GM18499 (cell line): ENCODE data around the gene TRIM2.

Experiments used
- ATAC-seq: cut with Tn5 transposase; IDR thresholded peaks from one replicate; pipeline ENCODE4 v1.9.1; 2021; ENCODE audit warnings: moderate number of reproducible peaks; ENCODE audit not compliant: insufficient read depth, unreplicated experiment

Gene TRIM2

DNA sequence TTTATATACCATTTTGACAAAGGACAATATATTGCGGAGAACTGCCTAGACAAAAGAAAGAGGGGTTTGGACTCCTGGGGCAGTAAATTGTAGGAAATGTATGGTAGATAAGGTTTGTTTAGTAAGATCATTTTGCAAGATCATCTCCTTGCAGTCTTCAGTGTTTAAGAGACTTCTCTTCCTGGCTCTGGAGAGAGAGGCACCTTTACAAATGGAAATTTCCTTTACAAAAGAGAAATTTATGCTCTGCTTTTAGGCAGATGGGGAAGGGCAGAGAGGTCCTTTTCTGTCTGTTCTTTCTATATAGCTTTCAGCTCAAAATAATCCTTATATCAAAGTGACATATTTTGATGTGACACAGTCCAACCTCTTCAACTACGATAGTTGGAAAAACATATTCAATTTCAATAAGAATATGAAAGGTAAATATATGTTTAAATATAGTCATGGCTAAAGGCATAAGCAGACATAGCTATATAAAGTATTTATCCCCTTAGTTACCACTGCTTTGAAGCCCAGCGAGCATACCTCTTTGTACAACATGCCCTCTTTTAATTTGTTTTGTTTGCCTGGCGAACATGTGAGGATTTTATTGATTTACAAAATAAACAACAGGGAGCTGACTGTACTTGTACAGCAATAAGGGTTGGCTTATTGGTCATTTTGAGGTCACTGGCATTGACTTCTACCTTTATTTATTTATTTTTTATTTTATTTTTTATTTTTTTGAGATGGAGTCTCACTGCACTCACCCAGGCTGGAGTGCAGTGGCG is 65.2 kb downstream of the TRIM2 start:
- ATAC-seq: no peak

DNA sequence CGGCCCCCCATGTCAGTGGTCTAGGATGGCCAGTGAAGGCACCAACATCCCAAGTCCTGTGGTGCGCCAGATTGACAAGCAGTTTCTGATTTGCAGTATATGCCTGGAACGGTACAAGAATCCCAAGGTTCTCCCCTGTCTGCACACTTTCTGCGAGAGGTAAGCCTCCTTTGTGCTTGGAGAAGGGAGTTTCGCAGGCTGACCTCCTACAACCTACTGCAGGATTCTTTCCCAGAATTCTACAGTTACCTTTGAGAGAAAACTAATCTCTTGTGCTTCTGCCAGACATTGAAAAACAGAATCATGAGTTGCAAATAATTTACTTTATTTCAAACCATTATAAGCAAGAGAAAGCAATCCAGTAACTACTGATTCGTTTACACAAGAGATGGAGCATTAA is 66.1 kb downstream of the TRIM2 start:
- no peak for ATAC-seq

DNA sequence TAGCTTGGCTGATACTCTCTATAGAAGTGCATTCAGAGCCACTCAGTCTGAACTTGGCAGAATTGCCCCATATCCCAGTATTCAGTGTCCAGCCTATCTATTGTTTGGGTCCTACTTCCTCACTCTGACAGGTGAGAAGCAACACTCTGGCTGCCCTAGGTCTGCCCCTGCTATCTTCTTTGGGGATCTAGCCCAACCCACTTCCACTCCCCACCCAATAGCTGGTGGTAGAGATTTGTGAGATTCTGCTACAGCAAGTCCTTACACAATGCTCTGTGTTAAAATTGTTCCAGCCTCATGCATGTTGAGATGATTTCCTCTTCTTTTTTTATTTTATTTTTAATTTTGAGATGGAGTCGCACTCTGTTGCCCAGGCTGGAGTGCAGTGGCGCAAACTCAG is 67.6 kb downstream of the TRIM2 start:
- ATAC-seq: no peak

DNA sequence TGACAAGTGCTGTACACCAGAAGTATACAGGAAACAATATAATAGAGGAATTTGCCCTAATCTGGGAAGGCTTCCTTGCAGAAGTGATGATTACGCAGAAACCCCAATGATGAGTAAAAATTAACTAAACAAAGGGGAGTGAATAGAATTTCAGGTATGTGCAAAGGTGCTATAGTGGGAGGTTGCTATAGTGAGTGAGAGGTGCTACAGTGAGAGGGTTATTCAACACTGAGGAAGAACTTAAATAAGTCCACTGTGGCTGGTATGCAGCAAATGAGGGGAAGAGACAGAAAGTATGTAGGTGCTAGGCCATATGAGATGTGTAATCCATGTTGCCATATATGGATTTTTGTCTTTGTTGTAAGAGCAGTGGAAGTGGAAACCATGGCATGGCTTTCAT is 69.5 kb downstream of the TRIM2 start:
- no peak for ATAC-seq

DNA sequence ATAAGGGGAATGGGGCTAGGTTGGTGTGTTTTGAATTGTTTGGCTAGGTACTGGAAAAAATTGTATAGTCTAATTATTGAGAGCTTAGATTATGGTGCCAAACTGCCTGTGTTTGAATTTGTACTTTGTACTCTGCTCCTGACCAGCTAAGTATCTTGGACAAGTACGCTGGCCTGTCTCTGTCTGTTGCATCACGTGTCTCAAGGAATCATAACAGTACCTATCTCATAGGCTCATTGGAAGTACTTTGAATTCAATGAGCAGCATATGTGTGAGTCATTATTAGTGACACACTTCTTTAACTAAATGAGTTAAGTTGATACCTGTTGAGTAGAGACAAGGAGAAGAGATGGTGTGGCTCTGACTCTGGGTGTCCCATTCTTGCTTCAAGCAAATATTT is 70.7 kb downstream of the TRIM2 start:
- no peak for ATAC-seq

DNA sequence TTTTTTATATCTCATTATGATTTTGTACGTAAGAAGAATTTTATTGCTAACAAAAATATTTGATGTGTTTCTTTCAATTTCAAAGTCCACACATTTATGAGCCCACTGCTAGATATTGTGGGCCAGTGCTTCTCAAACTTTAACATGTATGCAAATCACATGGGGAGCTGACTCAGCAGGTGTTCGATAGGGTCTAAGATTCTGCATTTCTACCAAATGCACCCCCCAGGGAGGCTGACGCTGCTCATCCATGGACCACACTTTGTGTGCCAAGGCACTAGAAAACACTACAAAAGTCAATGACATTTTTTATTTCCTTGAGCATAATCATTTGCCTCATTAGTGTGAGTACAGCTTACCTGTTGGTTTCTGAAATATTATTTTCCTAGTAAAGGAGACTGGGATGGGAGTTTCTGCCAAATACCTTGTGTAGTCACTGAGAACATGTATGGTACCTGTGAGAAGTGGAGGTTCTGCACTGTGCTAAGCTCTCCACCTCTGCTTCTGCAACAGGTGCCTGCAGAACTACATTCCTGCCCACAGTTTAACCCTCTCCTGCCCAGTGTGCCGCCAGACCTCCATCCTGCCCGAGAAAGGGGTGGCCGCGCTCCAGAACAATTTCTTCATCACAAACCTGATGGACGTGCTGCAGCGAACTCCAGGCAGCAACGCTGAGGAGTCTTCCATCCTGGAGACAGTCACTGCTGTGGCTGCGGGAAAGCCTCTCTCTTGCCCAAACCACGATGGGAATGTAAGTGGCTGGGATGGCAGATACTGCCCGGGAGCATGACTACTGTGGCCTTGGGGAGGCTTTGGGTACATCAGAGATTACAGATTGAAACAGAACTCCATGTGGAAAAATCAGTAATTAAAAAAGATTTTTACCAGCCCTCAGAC is 71.4 kb downstream of the TRIM2 start:
- no peak for ATAC-seq

DNA sequence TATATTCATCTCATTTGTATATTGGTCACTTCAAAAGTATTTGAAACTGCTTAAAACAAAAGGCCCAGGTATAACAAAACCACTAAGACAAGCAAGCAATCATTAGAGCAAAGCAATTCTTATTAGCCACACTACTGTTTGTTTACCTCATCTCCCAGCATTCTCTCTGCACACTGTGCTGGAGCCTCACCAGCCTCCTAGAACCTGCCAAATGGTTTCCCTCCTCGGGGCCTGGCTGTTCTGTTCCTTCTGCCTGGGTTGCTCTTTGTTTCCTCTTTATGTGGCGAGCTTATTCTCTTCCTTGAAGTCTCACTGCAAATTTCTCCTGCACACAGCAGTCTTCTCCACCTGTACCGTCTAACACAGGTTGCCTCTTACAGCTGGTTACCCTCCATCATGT is 72.7 kb downstream of the TRIM2 start:
- ATAC-seq: no peak

DNA sequence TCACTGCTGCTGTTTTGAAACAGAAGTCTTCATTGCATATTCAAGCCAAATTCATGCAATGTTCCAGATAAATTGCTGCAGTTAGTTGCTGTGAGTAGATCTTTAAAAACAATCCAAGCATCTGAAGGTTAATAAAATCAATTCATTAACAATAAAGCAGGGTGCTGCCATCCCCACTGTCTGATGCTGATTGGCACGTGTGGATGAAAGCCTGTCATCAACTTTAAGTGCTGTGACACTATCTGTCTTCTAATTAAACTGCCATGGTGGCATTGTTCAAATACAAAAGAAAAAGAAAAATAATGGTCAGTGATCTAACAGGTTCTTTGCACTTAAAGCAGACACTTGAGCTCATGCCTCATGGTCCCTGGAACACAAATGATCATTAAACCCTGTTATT is 77.2 kb downstream of the TRIM2 start:
- no peak for ATAC-seq

DNA sequence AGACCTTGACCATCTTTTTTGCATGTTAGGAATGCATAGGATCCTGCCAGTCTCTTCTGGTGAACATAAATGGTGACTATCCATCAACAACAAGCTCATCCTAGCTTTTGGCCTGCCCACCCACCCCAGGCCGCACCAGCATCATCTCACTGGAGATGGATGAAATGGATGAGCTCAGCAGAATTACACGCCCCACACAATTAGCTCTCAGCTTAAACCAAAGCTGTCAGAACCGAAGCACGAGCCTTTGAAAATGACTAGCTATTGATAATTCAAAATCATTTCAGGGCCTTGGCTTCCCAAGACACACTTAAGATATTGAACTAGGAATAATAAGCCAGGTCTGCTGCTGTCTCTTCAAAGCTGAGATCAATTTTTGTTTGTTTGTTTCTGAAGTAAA is 77.8 kb downstream of the TRIM2 start:
- ATAC-seq: no peak

DNA sequence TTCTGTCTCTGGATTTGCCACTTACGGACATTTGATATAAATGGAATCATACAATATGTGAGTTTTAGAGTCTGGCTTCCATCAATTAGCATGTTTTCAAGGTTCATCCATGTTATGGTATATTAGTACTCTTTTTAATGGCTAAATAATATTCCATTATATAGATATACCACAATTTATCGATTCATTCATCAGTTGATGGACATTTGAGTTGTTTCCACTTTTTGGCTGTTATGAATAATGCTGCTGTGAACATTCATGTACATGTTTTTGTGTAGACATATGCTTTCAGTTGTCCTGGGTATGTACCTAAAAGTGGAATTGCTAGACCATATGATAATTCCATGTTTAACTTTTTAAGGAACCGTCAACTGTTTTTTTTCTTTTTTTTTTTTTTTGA is 79.0 kb downstream of the TRIM2 start:
- no peak for ATAC-seq

DNA sequence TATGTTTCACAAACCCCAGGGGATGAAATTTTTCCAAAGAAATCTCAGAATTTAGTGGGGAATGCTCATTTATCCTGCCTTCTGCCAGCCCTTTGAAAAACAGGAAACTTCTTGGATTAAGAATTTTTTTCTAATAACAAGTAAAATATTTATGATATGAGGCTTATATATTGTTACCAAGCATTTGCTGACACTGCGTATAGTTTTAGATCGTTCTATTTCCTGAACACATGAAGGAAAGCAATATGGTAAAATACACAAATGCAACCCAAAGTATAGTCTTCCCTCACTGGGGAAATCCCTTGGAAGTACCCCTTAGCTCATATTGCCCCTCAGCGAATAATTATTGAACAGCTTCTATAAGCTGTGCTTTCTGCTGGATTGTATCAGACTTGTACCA is 85.9 kb downstream of the TRIM2 start:
- ATAC-seq: no peak

DNA sequence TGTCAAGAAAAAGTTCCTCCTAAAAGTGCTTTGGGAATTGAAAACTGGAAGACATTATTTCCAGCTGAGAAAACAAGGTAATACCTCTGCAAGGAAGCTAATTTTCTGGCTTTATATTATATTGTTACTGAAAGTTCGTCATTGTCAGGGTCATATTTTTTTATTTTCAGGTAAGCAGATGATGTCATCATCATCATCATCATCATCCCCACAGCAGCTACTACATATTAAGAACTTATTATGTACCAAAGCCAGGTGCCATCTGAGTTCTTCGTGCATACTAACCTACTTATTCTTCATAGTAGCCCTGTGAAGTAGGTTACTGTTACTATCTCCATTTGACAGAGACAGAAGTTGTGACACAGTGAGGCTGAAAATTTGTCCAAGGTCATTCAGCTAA is 87.3 kb downstream of the TRIM2 start:
- no peak for ATAC-seq

DNA sequence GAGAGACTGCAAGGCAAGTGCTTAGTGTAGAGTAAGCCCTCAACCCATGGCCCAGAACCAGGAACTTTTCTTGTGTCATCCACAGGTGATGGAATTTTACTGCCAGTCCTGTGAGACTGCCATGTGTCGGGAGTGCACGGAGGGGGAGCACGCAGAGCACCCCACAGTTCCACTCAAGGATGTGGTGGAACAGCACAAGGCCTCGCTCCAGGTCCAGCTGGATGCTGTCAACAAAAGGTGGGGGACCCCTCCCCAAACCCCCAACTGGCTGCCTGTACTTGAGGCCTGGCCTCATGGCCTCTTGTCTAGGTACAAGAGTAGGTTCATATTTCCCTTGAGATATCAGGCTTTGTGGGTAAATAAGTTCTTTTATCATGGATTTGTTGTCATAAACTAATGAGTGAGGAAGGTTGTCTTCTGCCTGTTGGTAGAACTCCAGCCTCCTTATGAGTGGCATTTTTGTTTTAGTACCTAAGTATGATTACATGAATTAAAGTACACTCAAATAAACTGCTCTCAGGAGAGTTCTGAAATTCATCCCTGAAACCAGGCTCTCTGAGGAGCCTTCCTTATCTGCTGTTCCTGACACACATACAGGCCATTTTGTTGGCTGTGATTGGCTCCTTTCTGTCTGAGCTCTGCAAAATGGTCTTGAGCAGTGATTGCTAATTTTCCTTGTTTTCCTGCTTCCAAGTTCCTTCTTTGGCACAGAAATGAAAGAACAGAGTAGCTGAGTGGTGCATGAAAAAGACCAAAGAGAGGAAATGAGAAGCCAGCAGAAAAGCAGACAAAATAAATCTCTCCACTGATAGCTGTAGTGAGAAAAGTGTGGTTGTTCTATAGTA is 88.9 kb downstream of the TRIM2 start:
- ATAC-seq: no peak

DNA sequence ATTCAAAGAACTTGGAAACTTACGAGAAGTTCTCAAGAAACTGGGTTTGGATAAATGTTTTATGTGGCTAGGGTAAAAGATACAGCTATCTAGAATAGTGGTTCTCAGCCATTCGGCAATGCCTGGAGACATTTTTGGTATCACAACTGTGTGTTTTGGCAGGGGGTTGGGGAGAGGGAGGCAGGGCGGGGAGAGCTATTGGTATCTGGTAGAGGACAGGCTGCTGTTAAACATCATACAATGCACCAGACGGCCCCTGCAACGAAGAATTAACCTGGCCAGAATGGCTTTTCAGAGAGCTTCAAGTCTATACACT is 89.5 kb downstream of the TRIM2 start:
- ATAC-seq: no peak

DNA sequence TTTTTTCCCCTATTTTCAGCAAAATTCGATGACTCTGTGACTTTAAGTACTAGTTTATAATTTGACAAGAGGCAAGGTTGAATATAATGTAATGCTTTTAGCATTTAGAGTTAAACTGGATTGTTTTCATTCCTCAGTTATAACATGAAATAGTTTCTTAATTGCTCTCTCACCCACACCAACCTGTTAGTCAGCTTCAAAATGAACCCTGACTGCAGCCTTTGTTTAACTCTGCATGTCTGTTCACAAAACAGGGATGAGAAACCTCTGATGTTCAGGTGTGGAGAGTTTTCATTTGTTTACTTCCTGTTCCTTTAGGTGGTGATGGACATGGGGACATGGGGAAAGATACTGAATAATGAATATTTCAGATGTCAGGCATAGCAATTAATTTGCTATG is 90.4 kb downstream of the TRIM2 start:
- no peak for ATAC-seq

DNA sequence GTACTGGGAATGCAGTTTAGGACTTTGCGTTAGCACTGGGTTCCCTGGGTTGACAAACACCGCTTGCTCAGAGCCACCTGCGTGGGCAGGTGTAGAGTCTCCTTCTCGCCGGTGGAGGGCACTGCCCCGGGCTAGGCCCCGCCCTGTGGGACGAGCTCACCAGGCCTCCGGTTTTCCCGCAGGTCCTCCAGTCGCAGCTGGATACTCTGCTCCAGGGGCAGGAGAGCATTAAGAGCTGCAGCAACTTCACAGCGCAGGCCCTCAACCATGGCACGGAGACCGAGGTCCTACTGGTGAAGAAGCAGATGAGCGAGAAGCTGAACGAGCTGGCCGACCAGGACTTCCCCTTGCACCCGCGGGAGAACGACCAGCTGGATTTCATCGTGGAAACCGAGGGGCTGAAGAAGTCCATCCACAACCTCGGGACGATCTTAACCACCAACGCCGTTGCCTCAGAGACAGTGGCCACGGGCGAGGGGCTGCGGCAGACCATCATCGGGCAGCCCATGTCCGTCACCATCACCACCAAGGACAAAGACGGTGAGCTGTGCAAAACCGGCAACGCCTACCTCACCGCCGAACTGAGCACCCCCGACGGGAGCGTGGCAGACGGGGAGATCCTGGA is 91.0 kb downstream of the TRIM2 start:
- ATAC-seq: no peak

DNA sequence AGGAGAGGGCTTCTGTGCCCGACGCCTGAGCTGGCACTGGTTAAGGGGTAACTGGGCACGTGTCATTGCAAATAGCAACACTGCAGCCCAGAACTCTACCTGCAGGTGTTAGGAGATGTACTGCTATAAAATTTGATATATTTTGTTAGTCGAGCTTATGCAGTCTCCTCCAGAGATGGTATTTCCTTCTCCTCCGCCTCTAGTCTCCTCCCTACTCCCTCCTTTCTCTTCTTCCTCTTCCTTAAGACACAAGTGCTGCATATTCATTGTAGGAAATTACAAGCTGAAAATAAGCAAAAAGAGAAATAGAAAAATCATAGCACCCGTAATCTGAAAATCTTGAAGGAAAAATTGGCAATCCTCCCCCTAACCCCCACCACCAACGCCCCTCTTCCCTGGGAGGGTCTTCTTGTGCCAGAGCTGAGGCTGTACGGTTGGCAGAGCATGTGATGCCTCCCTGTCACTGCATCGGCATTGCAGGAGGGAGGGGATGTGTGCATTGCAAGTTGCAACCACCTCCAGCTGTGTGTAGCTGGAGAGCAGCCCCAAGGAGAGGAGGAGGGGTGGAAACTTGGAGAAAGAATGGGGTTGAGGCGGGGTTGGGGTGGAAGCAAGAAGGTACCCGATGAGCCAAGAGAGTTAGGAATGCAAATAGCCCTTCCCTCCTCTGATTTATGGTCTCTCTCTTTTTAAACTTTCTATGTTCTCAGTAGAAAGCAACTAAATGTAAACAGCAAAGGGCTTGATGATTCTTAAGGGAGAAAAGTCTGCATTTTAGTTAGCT is 92.0 kb downstream of the TRIM2 start:
- ATAC-seq: no peak

DNA sequence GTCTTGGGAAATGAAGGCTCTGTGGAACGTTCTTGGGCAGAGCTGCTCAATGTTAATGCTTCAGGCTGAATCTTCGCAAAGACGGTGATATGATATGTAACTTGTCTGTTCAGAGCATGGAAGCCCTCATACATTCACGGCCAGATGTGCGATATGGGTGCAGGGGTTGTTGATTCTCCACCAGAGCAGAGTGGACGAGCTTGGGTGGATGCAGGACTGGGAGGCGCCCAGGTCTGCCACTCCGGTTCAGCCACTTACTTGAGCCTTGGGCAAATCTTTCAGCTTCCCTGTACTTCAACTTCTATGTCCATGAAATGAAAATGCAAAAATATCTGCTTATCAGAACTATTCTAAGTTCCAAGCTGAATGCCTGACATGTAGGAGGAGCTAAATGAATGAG is 92.9 kb downstream of the TRIM2 start:
- no peak for ATAC-seq

DNA sequence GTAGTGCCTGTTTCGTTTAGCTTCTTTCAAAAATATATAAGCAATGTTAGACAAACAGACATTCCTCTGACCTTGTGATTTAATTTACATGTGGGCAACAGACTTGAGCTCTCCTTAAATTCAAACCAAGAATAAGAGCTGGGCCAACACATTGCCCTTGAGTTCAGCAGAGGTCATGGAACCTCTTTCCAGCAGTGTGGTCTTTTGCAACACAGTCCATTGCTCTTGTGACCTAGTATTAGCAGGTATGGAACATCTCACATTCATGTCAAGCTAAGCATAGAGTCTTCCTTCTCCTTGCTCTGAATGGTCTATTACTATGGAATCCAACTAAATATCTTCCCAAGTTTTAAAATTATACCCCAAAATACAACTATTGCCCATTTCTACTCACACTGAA is 106.5 kb downstream of the TRIM2 start:
- no peak for ATAC-seq

DNA sequence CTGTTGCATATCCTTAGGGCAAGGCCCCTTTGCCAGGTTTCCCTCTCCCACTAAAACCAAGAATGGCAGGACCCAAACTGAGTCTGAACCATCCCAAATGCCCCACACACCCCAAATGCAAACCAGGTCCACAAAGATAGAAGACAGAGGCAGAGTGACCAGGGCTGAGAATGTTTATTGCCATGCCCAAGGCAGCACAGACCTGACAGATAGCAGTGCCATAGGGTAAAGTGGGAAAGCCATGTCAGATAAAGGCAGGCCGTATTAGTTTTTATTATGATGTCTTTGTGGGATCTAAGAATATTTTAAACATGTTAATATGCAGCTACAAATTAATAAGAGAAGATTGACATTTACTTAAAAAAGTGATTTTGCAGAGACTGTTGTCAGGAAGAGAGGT is 110.7 kb downstream of the TRIM2 start:
- no peak for ATAC-seq
